HG03159 (cell line): Measurements from ENCODE around the gene KAZN.

Experiments
- ATAC-seq: cut with Tn5 transposase; IDR thresholded peaks from one replicate; pipeline ENCODE4 v1.9.1; 2021; ENCODE audit warnings: mild to moderate bottlenecking, moderate library complexity; ENCODE audit not compliant: unreplicated experiment

The KAZN gene

DNA sequence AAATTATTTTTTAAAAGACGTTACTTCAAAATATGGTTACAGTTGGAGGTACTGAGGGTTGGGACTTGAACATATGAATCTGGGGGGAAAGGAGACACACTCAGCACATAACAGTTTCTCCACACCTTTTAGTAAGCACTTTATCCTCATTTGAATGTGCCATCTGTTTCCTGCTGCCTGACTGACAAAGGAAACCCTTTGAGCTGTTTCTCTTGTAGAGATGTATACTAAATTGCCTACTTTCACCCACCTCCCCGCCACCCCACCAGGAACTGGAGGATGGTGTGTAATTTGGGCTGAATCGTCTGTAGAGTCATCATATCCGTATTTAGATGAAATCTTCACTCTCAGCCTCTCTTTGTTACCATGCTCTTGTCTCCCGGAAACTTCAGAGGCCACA, 108.1 kb downstream of the KAZN start:
- ATAC-seq = no peak

DNA sequence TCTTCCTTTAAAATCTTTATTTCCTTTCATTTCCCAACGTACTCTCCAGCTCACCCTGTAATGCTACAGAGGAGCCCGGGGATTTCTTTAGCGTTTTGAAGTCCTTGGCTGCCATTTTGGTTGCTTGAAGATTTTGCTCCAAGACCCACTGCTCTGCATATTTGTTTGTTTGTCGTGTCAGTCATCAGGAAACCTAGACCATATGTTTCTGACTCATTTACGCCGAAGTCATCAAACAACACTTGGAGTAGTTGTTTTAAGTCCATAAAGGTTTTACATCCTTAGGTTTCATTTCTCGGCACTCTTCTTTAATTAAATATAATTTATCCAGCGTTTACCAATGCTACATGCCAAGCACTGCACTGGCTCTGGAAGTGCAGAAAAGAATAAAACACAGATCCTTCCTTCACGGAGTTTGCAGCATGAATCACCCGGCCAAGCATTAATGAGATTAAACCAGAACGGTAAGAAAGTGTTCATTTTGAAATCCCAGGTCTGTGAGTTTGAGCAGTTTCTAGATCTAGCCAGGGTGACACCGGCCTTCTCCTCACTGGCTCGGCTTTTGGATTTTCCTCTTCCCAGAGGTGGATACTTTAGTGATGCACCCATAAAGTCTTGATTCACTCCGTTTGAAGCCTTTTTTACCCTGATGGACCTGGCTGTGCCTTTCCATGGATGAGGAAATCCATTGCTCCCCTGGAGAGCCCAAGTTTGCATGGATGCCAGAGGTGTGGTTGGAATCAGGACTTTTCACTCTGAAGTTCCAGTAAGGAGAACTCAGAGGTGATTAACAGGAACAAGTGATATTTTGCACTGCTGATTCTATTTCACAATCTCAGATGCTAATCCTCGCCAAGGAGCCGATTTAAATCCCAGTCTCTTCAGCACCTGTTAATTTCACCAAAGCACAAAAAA, 109.3 kb downstream of the KAZN start:
- no peak for ATAC-seq

DNA sequence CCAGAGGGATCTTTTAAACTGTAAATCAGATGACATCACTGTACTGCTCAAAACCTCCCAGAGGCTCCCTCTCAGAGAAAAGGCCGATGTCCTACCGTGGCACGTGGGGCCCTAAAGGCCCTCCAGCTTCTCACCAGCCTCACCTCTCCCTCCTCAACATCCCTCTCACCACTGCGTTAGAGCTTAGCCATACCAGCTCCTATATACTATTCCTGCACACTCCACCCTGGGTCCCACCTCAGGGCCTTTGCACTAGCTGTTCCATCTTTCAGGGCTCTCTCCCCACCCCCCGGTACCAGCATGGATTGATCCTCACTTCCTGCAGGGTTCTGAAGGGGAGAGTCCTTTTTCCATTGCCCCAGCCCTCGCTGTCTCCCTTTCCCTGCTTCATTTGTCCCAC, 111.8 kb downstream of the KAZN start:
- ATAC-seq = no peak

DNA sequence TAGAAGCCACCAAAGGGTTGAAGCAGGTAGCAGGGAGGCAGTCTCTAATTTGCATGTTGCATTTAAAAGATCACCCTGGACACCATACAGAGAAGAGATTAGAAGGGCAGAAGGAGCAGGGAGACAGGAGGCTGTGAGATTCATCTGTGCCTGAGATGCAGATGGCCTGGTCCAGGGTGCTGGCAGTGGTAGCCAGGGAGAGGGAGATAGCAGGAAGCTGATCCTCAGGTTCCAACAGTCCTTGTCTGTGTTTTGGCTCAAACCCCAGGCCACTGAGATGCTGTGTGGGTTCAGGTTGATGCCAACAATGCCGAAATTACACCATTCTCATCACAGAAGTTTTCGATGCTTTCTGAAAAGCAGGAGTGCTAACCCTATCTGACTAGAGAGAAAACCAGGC, 113.7 kb downstream of the KAZN start:
- ATAC-seq = no peak

GRCh38 chr1:14713077-14713476, 114.6 kb downstream of the KAZN start:
- ATAC-seq = no peak

GRCh38 chr1:14715266-14715665, 116.8 kb downstream of the KAZN start:
- no peak for ATAC-seq

GRCh38 chr1:14715802-14716201, 117.3 kb downstream of the KAZN start:
- no peak for ATAC-seq

- no peak for ATAC-seq
These were observed 118.0 kb downstream of the KAZN start for GRCh38 chr1:14716474-14716873.

GRCh38 chr1:14718476-14718875, 120.0 kb downstream of the KAZN start:
- ATAC-seq = no peak

- no peak for ATAC-seq
These were observed 124.9 kb downstream of the KAZN start for GRCh38 chr1:14723401-14723800.

DNA sequence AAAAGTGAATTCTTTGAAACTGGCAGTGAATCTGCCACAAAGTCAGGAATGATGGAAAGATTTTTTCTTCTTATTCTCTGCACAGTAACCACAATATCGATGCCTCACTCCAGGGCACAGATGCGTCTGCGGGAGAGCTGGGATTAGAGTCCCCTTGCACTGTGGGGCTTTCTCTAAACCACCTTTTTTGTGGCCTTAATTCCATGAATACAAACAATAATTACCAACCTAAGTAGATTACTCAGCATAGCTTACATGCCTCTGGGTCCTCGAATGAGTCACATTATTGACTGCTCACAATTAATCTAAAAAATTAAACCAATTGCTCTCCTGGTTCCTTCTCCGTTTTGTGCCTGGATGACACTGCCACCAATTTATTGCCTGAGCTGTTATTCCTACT, 125.8 kb downstream of the KAZN start:
- no peak for ATAC-seq

DNA sequence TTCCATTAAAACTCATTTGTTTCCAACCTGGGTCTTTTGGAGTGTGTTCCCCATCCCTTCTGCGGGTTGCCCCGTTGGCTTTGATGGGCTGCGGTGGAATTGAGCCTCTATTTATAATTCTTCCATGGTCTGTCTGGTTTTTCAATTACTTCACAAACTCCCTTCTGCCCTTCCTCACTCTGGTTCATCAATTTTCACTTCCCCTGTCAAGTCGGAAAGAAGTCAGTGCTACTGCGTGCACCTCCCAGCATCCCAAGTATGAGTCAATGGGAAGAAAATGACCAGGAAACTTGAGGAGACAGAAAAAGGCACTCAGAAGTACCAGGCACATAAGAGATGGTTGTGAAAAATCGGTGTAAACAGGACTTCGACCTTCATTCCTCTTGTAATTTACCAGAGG, 126.2 kb downstream of the KAZN start:
- ATAC-seq = no peak

DNA sequence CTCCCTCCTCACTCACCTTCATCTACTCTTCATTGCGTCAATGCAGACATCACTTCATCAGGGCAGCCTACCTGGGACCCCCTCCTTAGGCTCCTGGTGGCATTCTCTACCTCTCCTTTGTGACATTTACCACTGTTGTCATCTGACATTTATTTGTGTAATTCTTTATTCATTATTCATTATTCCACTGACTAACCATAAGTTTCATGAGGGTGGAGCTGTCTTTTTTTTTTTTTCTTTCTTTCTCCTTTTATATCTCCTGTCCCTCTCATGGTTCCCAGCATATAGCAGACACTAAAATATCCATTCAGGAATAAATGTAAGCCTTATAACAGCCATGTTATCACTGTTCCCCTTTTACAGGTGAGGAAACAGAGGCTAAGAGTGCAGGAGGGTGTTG, 126.8 kb downstream of the KAZN start:
- ATAC-seq = no peak

DNA sequence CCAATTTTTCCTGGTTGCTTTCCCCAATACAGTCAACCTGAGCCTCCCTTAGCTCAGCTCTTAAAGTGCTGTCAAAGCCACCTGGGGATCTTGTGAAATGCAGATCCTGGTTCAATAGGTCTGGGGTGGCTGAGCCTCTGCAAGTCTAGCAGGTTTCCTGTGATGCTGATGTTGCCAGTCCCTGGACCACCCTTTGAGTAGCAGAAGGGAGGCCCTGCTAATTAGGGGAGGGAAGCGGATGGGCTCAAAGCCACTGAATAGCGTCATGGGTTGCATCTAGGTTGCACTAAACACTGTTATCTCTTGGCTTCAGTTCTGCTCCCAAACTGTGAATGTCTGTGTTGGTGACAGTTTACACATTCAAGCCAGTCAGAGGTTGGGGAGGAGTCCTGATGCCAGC, 127.2 kb downstream of the KAZN start:
- no peak for ATAC-seq

DNA sequence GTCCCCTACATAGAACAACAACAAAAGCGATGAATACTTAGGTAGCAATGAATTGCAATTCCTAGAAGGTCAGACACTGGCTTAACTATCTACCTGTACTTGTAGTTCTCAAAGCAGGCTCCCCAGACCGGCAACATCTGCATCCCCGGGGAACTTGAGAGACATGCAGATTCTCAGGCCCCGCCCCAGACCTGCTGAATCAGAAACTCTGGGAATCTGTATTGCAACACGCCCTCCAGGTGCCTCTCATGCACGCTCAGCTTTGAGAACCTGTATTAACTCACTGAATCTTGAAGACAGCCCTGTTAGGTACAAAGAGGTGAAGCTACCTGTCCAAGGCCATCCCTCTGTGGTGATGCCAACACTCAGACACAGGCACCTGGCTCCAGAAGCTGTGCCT, 128.1 kb downstream of the KAZN start:
- ATAC-seq = no peak

DNA sequence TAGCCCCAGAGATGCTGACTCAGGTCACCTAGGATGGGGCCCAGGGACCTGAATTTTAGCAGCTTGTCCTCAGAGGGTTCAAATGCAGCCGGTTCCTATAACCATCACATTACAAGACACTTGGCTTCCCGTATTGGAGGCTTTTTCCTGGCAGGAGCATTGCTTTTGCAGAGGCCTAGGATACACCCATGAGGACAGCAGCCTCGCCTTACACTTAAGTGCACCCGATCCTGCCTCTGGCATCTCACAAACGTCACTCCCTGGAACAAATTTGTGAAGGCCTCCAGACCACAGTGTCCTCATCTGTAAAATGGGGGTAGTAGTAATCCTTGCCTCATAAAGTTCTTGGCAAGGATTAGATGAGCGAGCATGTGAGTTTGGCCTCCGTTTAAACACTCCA, 130.0 kb downstream of the KAZN start:
- no peak for ATAC-seq

DNA sequence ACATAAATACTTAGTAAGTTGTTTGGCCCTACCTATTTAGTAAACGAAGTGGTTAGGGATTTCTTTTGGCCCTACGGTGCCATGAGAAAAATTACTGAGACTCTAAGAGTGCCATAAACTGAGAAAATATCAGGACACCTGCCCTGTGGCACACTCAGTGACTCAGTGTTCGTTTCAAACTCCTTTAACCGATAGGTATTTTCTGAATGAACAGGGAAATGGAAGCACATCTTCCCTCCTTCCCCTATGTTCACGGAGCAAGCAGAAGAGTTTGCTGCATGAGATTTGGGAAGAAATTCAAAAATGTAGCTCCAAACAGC, 134.2 kb downstream of the KAZN start:
- no peak for ATAC-seq

DNA sequence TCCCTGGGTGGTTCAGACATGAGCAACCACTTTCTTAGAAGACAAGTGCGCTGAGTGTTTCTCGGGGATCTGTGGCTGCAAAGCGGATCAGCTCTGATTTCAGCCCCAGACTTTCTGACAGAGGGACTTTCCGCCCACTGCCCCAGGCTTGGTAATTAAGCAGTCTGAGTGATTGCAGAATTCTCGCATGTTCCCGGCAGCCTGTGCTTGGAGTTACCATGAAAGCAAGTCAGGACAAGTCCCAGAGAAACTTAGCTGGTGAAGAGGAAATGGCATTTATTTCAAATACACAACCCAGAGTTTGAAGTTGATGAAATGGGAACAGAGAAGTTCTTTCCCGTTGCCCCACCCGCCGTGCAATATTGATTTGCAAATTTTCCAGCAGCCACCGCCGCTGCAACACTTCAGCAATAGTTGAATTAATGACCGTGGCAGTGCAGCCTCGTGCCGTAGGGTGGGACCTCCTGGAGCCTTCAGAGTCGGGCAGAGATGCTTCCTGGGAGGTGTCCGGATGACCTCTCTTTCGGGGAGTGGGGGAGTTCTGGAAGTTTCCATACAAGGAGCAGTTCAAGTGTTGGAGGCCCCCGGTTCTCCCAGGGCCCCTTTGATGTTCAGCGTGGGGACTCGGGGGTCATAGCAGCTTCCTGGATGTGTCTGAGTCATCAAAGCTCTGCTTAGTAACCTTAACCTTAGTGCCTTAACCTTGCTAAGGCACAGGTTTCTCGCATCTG, 134.7 kb downstream of the KAZN start:
- no peak for ATAC-seq

GRCh38 chr1:14733779-14734140, 135.3 kb downstream of the KAZN start:
- ATAC-seq = no peak

- ATAC-seq = no peak
These were observed 137.4 kb downstream of the KAZN start for GRCh38 chr1:14735841-14736240.

DNA sequence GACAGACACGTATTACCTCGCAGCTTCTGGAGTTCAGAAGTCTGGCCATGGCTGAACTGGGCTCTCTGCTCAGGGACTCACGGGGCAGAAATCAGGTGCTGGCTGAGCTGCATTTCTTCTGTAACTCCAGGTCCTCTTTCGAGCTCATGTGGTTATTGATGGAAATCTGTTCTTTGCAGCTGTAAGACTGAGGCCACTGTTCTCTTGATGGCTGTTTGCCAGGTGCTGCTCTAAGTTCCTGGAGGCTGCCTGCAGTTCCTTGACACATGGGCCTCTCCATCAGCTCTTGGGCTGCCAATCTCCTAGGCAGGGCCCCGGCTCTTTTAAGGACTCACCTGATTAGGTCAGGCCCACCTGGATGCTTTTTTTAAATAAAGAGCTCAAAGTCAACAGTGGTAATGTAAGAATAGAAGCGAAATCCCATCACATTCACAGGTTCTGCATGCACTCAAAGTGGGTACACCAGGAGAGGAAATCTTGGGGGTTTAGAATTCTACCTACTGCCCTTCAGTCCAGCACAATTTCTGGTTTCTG, 139.1 kb downstream of the KAZN start:
- no peak for ATAC-seq

- no peak for ATAC-seq
These were observed 139.8 kb downstream of the KAZN start for GRCh38 chr1:14738235-14738634.
